HG03457 (cell line): ENCODE results near the gene ZNF708.
"Not testable (repeated sequence)": the region's sequence is repeated elsewhere in the genome, so short reads cannot be mapped to it uniquely, and the experiment has no call there.

Source experiments
- ATAC-seq: cut with Tn5 transposase; IDR thresholded peaks from one replicate; pipeline ENCODE4 v1.9.1; 2021; ENCODE audit warnings: moderate number of reproducible peaks; ENCODE audit not compliant: unreplicated experiment

ZNF708 gene

DNA sequence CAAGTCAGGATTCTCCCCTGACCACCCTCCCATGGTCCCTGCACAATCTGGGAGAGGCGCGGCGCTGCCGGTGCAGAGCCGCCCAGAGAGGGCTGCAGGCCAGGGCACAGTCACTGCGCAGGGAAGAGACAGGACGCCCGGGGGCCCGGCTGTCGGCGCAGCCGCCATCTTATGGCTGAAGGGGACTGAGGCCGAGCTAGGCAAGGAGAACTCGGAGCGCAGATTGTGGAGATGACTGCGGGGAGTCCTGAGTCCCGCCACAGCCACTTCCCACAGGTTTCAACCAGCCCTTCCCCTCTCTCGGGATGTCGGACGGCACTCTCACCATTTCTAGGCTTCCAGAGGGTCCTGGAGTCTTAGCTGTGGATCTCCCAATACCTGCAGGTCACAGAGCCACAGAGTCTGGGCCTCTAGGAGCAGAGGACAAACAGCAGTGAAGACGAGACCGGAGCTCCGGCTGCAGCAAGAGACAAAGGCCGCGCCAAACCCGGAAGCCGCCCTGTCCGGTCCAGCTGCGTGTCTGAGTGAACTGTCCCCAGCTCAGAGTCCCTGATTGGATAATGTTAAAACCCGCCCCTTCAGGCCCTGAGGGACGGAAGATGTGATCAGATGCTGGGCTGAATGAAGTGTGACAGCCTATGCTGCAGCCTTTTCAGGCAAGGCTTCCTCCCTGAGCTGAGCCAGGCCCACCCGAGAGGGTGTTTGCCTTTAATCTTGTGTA lies at the start of gene ZNF708:
Gene ZNF708, minus strand, starts transcription at position 526 of the 721 bp plus-strand sequence. Its CDS starts 198 bp downstream, at position 328.
- ATAC-seq: peak; percentile 99

DNA sequence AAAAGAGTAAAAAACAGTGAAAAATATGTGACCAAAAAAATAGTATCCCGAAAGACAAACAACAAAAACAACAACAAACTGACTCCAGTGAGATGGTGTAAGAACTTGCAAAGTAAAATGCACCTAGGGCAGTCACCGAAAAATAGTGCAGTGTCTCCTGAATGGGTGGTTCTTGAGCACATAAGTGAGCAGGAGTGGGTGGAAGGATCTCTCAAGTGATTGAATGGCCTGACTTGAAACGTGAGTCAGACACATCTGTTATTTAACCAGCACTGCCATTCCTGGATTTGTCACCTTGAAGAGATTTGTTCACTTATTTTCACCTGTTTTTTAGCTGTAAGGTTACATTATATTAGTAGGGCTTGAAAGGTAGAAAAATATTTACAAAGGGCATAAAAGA lies 33.1 kb upstream of the ZNF708 start:
- no peak for ATAC-seq

GRCh38 chr19:21358768-21359451 lies 29.7 kb upstream of the ZNF708 start, which contains the start of gene ZNF738:
Gene ZNF738, plus strand, starts transcription at chr19:21359000. Its CDS starts 141 bp downstream, at chr19:21359141.
- peak; percentile 86 for ATAC-seq

- ATAC-seq: no peak
Measured at GRCh38 chr19:21352830-21353229, 23.6 kb upstream of the ZNF708 start.

DNA sequence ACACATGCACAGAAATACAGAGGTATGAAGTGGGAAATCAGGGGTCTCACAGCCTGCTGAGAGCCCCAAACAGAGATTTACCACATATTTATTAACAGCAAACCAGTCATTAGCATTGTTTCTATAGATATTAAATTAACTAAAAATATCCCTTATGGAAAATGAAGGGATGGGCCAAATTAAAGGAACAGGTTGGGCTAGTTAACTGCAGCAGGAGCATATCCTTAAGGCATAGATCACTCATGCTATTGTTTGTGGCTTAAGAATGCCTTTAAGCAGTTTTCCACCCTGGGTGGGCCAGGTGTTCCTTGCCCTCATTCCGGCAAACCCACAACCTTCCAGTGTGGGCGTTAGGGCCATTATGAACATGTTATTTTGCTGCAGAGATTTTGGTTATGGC lies 15.6 kb upstream of the ZNF708 start:
- ATAC-seq: not testable (repeated sequence)

- no peak for ATAC-seq
Measured at GRCh38 chr19:21335721-21336120, 6.5 kb upstream of the ZNF708 start.

- no peak for ATAC-seq
Measured at GRCh38 chr19:21328406-21328805, 804 bp downstream of the ZNF708 start.

DNA sequence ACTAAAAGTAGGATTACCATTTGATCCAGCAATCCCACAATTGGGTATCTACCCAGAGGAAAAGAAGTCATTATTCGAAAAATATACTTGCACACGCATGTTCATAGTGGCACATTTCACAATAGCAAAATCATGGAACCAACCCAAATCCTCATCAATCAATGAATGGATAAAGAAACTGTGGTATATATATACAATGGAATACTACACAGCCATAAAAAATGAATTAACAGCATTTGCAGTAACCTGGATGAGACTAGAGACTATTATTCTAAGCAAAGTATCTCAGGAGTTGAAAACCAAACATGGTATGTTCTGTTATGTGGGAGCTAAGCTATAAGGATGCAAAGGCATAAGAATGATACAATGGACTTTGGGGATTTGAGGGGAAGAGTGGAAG lies 3.0 kb downstream of the ZNF708 start:
- ATAC-seq: no peak

- no peak for ATAC-seq
Measured at GRCh38 chr19:21323000-21323399, 6.2 kb downstream of the ZNF708 start.

GRCh38 chr19:21322528-21322927 lies 6.7 kb downstream of the ZNF708 start:
- ATAC-seq: no peak

DNA sequence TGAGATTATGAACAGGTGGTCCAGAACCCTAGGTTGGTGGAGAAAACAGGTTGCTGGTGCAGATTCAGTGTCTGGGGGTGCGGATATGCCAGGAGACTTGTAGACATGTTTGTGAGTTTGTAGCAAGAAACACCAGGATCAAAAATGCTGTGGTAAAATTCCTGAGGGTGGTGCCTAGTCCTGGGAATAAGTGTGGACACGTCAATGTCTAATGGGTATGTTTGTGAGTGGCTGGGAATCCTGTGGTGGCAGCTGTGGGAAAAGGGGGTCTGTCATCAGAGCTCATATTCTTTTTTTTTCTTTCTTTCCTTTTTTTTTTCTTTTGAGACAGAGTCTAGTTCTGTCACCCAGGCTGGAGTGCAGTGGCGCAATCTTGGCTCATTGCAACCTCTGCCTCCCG lies 7.2 kb downstream of the ZNF708 start:
- no peak for ATAC-seq

GRCh38 chr19:21321134-21321533 lies 8.1 kb downstream of the ZNF708 start:
- ATAC-seq: no peak

DNA sequence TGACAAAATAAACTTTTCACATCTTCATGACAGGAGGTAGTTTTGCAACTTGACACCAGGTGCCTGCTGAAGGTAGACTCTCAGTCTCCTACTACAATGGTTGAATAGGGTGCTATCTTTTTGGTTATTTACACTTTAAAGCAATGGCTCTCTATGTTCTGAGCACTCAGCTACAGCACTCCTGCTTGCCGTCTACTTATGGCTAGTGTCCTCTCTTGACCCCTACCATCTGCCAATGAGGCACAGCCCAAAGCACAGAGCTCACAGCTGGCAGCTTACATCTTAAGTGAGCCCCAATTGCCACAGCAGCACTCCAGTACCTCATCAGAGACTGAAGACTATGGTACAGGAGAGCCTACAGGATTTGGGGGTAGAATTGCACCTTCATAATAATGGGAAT lies 11.4 kb downstream of the ZNF708 start:
- no peak for ATAC-seq

DNA sequence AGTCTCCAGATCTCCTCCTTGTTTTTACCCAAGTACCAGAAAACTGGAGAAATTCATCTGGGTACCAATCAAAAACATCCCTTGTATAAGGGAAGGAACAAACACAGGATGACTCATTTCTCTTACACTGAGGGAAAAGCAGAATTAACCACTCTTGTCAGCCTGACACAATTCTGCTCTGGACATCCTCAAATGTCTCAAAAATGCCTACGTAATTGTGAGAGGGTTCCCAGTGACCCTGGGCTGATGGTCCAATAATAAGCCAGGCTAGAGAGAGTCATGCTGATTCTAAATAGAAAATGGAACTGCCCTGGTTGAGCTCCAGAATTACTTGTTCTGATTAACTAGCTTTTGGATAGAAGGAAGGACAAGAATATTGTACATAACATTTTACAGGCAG lies 14.5 kb downstream of the ZNF708 start:
- ATAC-seq: no peak

GRCh38 chr19:21312807-21313206 lies 16.4 kb downstream of the ZNF708 start:
- not testable (repeated sequence) for ATAC-seq

- no peak for ATAC-seq
Measured at GRCh38 chr19:21308773-21309172, 20.4 kb downstream of the ZNF708 start.

DNA sequence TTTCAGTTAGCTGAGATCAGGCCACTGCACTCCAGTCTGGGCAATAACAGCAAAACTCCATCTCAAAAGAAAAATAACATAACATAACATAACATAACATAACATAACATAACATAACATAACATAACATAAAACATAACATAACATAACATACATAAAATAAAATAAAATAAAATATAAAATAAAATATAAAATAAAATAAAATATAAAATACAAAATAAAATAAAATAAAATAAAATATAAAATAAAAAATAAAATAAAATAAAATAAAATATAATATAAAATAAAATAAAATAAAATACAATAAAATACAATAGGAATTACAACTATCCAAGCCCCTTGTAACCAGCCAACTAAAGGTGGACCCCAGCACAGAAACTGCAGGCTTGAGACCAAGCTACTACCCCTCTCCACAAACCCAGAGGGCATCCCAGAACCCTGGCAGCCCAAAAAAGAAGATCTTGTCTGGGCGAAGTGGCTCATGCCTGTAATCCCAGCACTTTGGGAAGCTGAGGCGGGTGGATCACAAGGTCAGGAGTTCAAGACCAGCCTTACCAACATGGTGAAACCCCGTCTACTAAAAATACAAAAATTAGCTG lies 22.2 kb downstream of the ZNF708 start:
- not testable (repeated sequence) for ATAC-seq

DNA sequence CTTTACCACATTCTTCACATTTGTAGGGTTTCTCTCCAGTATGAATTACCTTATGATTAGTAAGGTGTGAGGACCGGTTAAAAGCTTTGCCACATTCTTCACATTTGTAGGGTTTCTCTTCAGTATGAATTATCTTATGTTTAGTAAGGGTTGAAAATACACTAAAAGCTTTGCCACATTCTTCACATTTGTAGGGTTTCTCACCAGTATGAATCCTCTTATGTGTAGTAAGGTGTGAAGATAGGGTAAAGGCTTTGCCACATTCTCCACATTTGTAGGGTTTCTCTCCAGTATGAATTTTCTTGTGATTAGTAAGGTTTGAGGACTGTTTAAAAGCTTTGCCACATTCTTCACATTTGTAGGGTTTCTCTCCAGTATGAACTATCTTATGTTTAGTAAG lies 35.4 kb downstream of the ZNF708 start:
- ATAC-seq: not testable (repeated sequence)

- no peak for ATAC-seq
Measured at GRCh38 chr19:21269813-21270212, 59.4 kb downstream of the ZNF708 start.

DNA sequence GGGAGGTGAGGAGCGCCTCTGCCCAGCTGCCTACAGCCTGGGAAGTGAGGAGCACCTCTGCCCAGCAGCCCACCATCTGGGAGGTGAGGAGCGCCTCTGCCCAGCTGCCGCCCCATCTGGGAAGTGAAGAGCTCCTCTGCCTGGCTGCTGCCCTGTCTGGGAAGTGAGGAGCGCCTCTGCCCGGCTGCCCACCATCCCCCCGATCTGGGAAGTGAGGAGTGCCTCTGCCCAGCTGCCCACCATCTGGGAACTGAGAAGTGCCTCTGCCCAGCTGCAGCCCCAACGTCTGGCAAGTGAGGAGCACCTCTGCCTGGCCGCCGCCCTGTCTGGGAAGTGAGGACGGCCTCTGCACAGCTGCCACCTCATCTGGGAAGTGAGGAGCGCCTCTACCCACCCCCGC lies 64.3 kb downstream of the ZNF708 start:
- ATAC-seq: no peak

- ATAC-seq: no peak
Measured at GRCh38 chr19:21264416-21264815, 64.8 kb downstream of the ZNF708 start.

DNA sequence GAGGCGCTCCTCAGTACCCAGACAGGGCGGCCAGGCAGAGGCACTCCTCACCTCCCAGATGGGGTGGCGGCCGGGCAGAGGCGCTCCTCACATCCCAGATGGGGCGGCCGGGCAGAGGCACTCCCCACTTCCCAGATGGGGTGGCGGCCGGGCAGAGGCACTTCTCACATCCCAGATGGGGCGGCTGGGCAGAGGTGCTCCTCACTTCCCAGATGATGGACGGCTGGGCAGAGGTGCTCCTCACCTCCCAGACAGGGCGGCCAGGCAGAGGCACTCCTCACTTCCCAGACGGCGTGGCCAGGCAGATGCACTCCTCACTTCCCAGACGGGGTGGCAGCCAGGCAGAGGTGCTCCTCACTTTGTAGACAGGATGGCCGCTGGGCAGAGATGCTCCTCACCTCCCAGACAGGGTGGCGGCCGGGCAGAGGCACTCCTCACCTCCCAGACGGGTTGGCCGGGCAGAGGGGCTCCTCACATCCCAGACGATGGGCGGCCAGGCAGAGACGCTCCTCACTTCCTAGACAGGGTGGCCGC lies 68.3 kb downstream of the ZNF708 start:
- not testable (repeated sequence) for ATAC-seq
